ENCODE measurements around the gene SCN2B. TPM values are rescaled to one million over a fixed set of nuclear protein-coding genes. Genes with fewer than 3 reads are reported as not detected.

The SCN2B gene
- total and polyA plus RNA-seq, 2 donors (not counting 1 experiment from before 2014, with no cell fraction given), result 0.11 to 7.3 TPM

GRCh38 chr11:118172356-118172755 is 4.1 kb downstream of the SCN2B start:
- Histone ChIP-seq H3K9ac (ENCODE audit: insufficient read depth, low read length) (no peak overlapping the region), H3K27me3 (ENCODE audit: control insufficient read depth, insufficient read depth, low read length) (peaks cover 7% of the 10 kb centered on the region)
- TF ChIP-seq EZH2 (IDR thresholded peaks at IDR 0.05; ENCODE audit: low read length, missing control alignments), result no peak
- TF ChIP-seq, protein P1, sequence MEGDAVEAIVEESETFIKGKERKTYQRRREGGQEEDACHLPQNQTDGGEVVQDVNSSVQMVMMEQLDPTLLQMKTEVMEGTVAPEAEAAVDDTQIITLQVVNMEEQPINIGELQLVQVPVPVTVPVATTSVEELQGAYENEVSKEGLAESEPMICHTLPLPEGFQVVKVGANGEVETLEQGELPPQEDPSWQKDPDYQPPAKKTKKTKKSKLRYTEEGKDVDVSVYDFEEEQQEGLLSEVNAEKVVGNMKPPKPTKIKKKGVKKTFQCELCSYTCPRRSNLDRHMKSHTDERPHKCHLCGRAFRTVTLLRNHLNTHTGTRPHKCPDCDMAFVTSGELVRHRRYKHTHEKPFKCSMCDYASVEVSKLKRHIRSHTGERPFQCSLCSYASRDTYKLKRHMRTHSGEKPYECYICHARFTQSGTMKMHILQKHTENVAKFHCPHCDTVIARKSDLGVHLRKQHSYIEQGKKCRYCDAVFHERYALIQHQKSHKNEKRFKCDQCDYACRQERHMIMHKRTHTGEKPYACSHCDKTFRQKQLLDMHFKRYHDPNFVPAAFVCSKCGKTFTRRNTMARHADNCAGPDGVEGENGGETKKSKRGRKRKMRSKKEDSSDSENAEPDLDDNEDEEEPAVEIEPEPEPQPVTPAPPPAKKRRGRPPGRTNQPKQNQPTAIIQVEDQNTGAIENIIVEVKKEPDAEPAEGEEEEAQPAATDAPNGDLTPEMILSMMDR (conservative IDR thresholded peaks at IDR 0.05 in 1 of 2, IDR thresholded peaks at IDR 0.05 in 1 of 2; ENCODE audit: low read depth in 1 of 2, low read length in 2 of 2), result no peak

GRCh38 chr11:118171269-118172062 is 5.0 kb downstream of the SCN2B start:
- no peak overlapping the region for H3K4me2 ChIP-seq (ENCODE audit: extremely low read depth, insufficient read depth, low read length)
- H3K27ac ChIP-seq (ENCODE audit: insufficient read depth, low read length), result no peak overlapping the region
- H4K20me1 ChIP-seq (ENCODE audit: control insufficient read depth, extremely low read depth, insufficient read depth, low read length), result no peaks in the 10 kb centered on the region
- no peaks in the 10 kb centered on the region for H3K36me3 ChIP-seq (ENCODE audit: control insufficient read depth, insufficient read depth, low read length)
- H3K4me1 ChIP-seq (ENCODE audit: control insufficient read depth, extremely low read depth, insufficient read depth, low read length), result no peaks in the 10 kb centered on the region
- H3K27me3 ChIP-seq (ENCODE audit: control insufficient read depth, insufficient read depth, low read length), result peaks cover 7% of the 10 kb centered on the region
- H3K9ac ChIP-seq (ENCODE audit: insufficient read depth, low read length), result no peak overlapping the region
- H2AFZ ChIP-seq (ENCODE audit: low read length), result no peak overlapping the region
- no peak for TF ChIP-seq EZH2 (IDR thresholded peaks at IDR 0.05; ENCODE audit: low read length, missing control alignments)
- TF ChIP-seq, protein P1 (conservative IDR thresholded peaks at IDR 0.05 in 1 of 2, IDR thresholded peaks at IDR 0.05 in 1 of 2; ENCODE audit: low read depth in 1 of 2, low read length in 2 of 2), result peak; percentile 80 to 86
- no peak overlapping the region for H3K4me3 ChIP-seq (replicated peaks in 1 of 4; ENCODE audit: control extremely low read depth in 1 of 4, insufficient read depth in 1 of 4, low read depth in 3 of 4, low read length in 4 of 4)
- H3K9me3 ChIP-seq (ENCODE audit: control insufficient read depth, insufficient read depth, low read depth, low read length), result no peaks in the 10 kb centered on the region
- no peaks in the 10 kb centered on the region for H3K79me2 ChIP-seq (ENCODE audit: control insufficient read depth, insufficient read depth, low read length)
- DNase-seq (ENCODE audit: low read depth in 2 of 2), result peak; percentile 24 to 58

More at GRCh38 chr11:118172356-118172755, 4.1 kb downstream of the SCN2B start:
- H3K4me1 ChIP-seq (ENCODE audit: control insufficient read depth, extremely low read depth, insufficient read depth, low read length), result no peaks in the 10 kb centered on the region
- H3K4me3 ChIP-seq (replicated peaks in 1 of 4; ENCODE audit: control extremely low read depth in 1 of 4, insufficient read depth in 1 of 4, low read depth in 3 of 4, low read length in 4 of 4), result no peak overlapping the region
- no peaks in the 10 kb centered on the region for H4K20me1 ChIP-seq (ENCODE audit: control insufficient read depth, extremely low read depth, insufficient read depth, low read length)
- H2AFZ ChIP-seq (ENCODE audit: low read length), result no peak overlapping the region
- H3K27ac ChIP-seq (ENCODE audit: insufficient read depth, low read length), result no peak overlapping the region
- no peak for DNase-seq (ENCODE audit: low read depth in 2 of 2)
- H3K4me2 ChIP-seq (ENCODE audit: extremely low read depth, insufficient read depth, low read length), result no peak overlapping the region
- H3K36me3 ChIP-seq (ENCODE audit: control insufficient read depth, insufficient read depth, low read length), result no peaks in the 10 kb centered on the region
- H3K79me2 ChIP-seq (ENCODE audit: control insufficient read depth, insufficient read depth, low read length), result no peaks in the 10 kb centered on the region
- no peaks in the 10 kb centered on the region for H3K9me3 ChIP-seq (ENCODE audit: control insufficient read depth, insufficient read depth, low read depth, low read length)

- no peak for DNase-seq (ENCODE audit: low read depth in 2 of 2)
- H3K36me3 ChIP-seq (ENCODE audit: control insufficient read depth, insufficient read depth, low read length), result no peaks in the 10 kb centered on the region
- no peaks in the 10 kb centered on the region for H3K79me2 ChIP-seq (ENCODE audit: control insufficient read depth, insufficient read depth, low read length)
- no peak for TF ChIP-seq EZH2 (IDR thresholded peaks at IDR 0.05; ENCODE audit: low read length, missing control alignments)
- TF ChIP-seq, protein P1 (conservative IDR thresholded peaks at IDR 0.05 in 1 of 2, IDR thresholded peaks at IDR 0.05 in 1 of 2; ENCODE audit: low read depth in 1 of 2, low read length in 2 of 2), result no peak
- no peak overlapping the region for H3K9ac ChIP-seq (ENCODE audit: insufficient read depth, low read length)
- no peak overlapping the region for H2AFZ ChIP-seq (ENCODE audit: low read length)
- H3K4me3 ChIP-seq (replicated peaks in 1 of 4; ENCODE audit: control extremely low read depth in 1 of 4, insufficient read depth in 1 of 4, low read depth in 3 of 4, low read length in 4 of 4), result no peak overlapping the region
- no peaks in the 10 kb centered on the region for H3K4me1 ChIP-seq (ENCODE audit: control insufficient read depth, extremely low read depth, insufficient read depth, low read length)
- H3K27me3 ChIP-seq (ENCODE audit: control insufficient read depth, insufficient read depth, low read length), result peaks cover 4% of the 10 kb centered on the region
- no peaks in the 10 kb centered on the region for H4K20me1 ChIP-seq (ENCODE audit: control insufficient read depth, extremely low read depth, insufficient read depth, low read length)
- H3K27ac ChIP-seq (ENCODE audit: insufficient read depth, low read length), result no peak overlapping the region
- no peak overlapping the region for H3K4me2 ChIP-seq (ENCODE audit: extremely low read depth, insufficient read depth, low read length)
- no peaks in the 10 kb centered on the region for H3K9me3 ChIP-seq (ENCODE audit: control insufficient read depth, insufficient read depth, low read depth, low read length)
Measured at GRCh38 chr11:118170882-118171268, 5.6 kb downstream of the SCN2B start.

All from fibroblast of lung (primary cell).